Upper lobe of left lung (tissue), 4 donors: ENCODE data around the gene GBF1.

Source experiments
- POLR2A ChIP-seq, 4 donors: fragments of 450-650 bp; IDR thresholded peaks; one replicate each; pipeline ENCODE4 v1.5.1; 2016 to 2017; ENCODE audit warnings: antibody characterized with exemption in 4 of 4, mild to moderate bottlenecking in 2 of 4
- TF ChIP-seq, protein P1 (sequence below), 6 experiments: fragments of 450-650 bp in 4 of 6; fragments of 200-600 bp in 2 of 6; sonication (generic) in 2 of 6; IDR thresholded peaks; one replicate each; pipeline ENCODE4 v1.5.1; 2016 to 2019; ENCODE audit warnings: antibody characterized with exemption in 6 of 6

DNA sequence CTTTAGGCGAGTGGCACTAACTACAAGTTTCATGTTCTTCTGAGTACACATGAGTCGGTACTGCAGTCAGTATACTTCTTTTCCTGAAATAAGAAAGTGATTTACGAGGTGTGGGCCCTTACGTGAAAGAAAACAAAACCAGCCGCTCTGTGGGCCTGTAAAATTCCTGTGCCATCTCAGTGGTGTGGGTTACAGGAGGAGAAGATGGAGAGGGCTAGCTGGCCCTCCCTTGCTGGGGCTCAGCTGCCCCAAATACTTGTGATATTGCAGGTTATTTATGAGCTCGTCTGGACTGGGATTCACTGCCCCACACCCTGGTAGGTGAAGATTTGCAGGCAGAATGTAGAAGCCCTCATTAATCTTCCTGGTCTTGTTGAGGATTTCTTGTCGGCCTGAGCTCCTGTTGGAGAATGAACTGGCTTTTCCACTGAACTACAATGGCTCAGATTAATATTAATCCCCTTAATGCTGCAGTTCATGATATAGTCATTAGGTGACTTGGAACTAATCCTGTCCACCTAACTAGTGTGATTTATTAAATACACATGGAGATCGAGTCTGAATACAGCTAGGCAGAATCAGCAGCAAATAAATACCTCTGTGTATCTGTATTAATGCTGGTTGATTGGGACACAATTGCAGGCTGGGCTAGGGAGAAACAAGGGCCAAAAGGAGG is 68.0 kb downstream of the GBF1 start:
- TF ChIP-seq, protein P1, sequence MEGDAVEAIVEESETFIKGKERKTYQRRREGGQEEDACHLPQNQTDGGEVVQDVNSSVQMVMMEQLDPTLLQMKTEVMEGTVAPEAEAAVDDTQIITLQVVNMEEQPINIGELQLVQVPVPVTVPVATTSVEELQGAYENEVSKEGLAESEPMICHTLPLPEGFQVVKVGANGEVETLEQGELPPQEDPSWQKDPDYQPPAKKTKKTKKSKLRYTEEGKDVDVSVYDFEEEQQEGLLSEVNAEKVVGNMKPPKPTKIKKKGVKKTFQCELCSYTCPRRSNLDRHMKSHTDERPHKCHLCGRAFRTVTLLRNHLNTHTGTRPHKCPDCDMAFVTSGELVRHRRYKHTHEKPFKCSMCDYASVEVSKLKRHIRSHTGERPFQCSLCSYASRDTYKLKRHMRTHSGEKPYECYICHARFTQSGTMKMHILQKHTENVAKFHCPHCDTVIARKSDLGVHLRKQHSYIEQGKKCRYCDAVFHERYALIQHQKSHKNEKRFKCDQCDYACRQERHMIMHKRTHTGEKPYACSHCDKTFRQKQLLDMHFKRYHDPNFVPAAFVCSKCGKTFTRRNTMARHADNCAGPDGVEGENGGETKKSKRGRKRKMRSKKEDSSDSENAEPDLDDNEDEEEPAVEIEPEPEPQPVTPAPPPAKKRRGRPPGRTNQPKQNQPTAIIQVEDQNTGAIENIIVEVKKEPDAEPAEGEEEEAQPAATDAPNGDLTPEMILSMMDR (IDR thresholded peaks at IDR 0.05) = no peak
- no peak for TF ChIP-seq POLR2A (IDR thresholded peaks at IDR 0.05)
